ENCODE results near the gene XRCC5. TPM values are rescaled to one million over a fixed set of nuclear protein-coding genes. Genes with fewer than 3 reads are reported as not detected.

The XRCC5 gene
- total RNA-seq, 1 experiment from 2014 or later, result 618 TPM

- Mint-ChIP-seq H3K27me3 (ENCODE audit: low read depth) (no peaks in the 10 kb centered on the region; the same call in 1 of the 2 replicates), H3K9me3 (peaks cover 0 to 3% of the 10 kb centered on the region in 2 experiments; a peak in 2 of 5 replicates), H3K4me1 (peaks cover 13 to 18% of the 10 kb centered on the region in 2 experiments), H3K27ac (no peak overlapping the region), H3K36me3 (ENCODE audit: insufficient read depth in 1 of 3, low read depth in 3 of 3) (peaks cover 0 to 4% (median under 1%) of the 10 kb centered on the region in 3 experiments; a peak in 3 of 7 replicates), H3K4me3 (no peak overlapping the region; a peak in 1 of 5 replicates)
- no peaks in the 10 kb centered on the region for H3K9me3 ChIP-seq (ENCODE audit: control insufficient read depth, low read depth, low read length)
- H3K4ac ChIP-seq (ENCODE audit: low read depth, low read length), result no peak overlapping the region
- no peak overlapping the region for H3K9ac ChIP-seq (ENCODE audit: extremely low read depth, insufficient read length, low read length)
- H3K56ac ChIP-seq (ENCODE audit: insufficient read length, low read depth, low read length), result no peak overlapping the region
- no peak overlapping the region for H2BK12ac ChIP-seq (ENCODE audit: insufficient read length, low read depth, low read length)
- no peak overlapping the region for H2BK20ac ChIP-seq (ENCODE audit: low read depth, low read length, poor library complexity, severe bottlenecking)
- no peaks in the 10 kb centered on the region for H3K79me1 ChIP-seq (ENCODE audit: insufficient read depth, low read depth, low read length, poor library complexity, severe bottlenecking)
- H3K23ac ChIP-seq (ENCODE audit: insufficient read length, low read depth, low read length), result no peak overlapping the region
- no peak overlapping the region for H2AK5ac ChIP-seq (ENCODE audit: insufficient read length, low read length)
- no peaks in the 10 kb centered on the region for H3K27me3 ChIP-seq (ENCODE audit: insufficient read depth, low read length)
- H4K20me1 ChIP-seq (ENCODE audit: control insufficient read depth, insufficient read depth, insufficient read length), result no peaks in the 10 kb centered on the region
- no peaks in the 10 kb centered on the region; the same call in 1 of the 2 replicates for H3K4me1 ChIP-seq (ENCODE audit: insufficient read depth, low read length)
- peaks cover under 1% of the 10 kb centered on the region; the same call in 1 of the 2 replicates for H3K79me2 ChIP-seq (ENCODE audit: insufficient read depth, low read length)
- no peak overlapping the region for H2BK15ac ChIP-seq (ENCODE audit: low read depth, low read length)
- H3K18ac ChIP-seq (ENCODE audit: insufficient read length, low read depth, low read length), result no peak overlapping the region
- no peak overlapping the region for H3K27ac ChIP-seq (ENCODE audit: insufficient read length, low read depth, low read length)
- H2BK5ac ChIP-seq (ENCODE audit: insufficient read length, low read length), result no peak overlapping the region
- H3K4me2 ChIP-seq (ENCODE audit: insufficient read depth, insufficient read length, low read length), result no peak overlapping the region
- H3K14ac ChIP-seq (ENCODE audit: insufficient read depth, low read length), result no peak overlapping the region
- DNase-seq, result no peak
- H2BK120ac ChIP-seq (ENCODE audit: low read depth, low read length, poor library complexity, severe bottlenecking), result no peak overlapping the region
- H2AFZ ChIP-seq (ENCODE audit: low read length), result no peak overlapping the region
- no peak overlapping the region for H3T11ph ChIP-seq (ENCODE audit: low read length)
- H4K5ac ChIP-seq (ENCODE audit: insufficient read length, low read depth, low read length), result no peak overlapping the region
- no peak overlapping the region for H4K91ac ChIP-seq (ENCODE audit: insufficient read length, low read depth, low read length)
- WGBS (ENCODE audit: extremely low coverage, insufficient read length, low lambda C conversion rate), result no CpG with 5 or more reads among the region's 3 CpGs
- H4K8ac ChIP-seq (replicated peaks; ENCODE audit: insufficient read length, low read depth, low read length), result no peak overlapping the region
- no peak for TF ChIP-seq CTCF (conservative IDR thresholded peaks at IDR 0.05)
- H3K23me2 ChIP-seq (ENCODE audit: insufficient read length, low read depth, low read length, poor library complexity, severe bottlenecking), result peaks cover 3% of the 10 kb centered on the region
These were observed 4.5 kb upstream of the XRCC5 start for GRCh38 chr2:216104691-216105090.
